ENCODE measurements around the gene TAX1BP3.

DNA sequence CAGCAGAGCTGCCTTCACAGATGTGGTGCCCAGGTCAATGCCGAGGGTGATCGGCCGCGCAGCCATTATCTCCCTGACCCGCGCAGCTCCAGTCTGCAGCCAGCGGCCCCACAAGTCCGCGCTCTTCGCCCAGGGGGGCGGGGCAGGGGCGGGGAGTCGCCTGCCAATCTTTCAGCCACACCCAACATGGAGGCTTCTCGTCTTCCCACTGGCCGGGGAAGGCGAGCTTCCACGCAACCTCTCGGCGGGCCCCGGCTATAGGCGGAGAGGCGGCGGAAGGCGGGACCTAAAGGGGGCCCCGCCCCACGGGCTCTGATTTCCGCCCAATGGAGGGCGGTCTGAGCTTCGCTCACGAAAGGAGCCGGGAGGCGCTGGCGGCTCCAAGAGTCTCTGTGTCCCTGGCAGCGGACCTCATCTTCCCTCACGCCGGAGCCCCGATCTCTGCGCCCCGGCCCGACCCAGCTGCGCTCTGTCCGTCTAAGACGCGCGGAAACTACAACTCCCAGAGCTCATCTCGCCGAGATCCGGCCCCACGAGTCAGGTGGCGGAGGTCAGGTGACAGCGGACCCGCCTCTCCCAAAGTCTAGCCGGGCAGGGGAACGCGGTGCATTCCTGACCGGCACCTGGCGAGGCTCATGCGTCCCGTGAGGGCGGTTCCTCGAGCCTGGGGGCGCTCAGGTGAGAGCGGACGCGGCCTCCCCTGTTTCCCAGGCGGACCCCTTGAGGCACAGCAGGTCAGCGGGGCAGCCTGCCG lies 32.0 kb downstream of the TAX1BP3 start, which contains the start of the genes CTNS and SHPK:
- TF ChIP-seq, protein P1, sequence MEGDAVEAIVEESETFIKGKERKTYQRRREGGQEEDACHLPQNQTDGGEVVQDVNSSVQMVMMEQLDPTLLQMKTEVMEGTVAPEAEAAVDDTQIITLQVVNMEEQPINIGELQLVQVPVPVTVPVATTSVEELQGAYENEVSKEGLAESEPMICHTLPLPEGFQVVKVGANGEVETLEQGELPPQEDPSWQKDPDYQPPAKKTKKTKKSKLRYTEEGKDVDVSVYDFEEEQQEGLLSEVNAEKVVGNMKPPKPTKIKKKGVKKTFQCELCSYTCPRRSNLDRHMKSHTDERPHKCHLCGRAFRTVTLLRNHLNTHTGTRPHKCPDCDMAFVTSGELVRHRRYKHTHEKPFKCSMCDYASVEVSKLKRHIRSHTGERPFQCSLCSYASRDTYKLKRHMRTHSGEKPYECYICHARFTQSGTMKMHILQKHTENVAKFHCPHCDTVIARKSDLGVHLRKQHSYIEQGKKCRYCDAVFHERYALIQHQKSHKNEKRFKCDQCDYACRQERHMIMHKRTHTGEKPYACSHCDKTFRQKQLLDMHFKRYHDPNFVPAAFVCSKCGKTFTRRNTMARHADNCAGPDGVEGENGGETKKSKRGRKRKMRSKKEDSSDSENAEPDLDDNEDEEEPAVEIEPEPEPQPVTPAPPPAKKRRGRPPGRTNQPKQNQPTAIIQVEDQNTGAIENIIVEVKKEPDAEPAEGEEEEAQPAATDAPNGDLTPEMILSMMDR (IDR thresholded peaks at IDR 0.05; ENCODE audit: low read length): no peak
- TF ChIP-seq EZH2phosphoT487 (IDR thresholded peaks at IDR 0.05; ENCODE audit: low read length): no peak
